ENCODE data around the gene TMOD1. TPM values are rescaled to one million over a fixed set of nuclear protein-coding genes. Genes with fewer than 3 reads are reported as not detected.

The TMOD1 gene
- total RNA-seq, 4 donors from 2014 or later, result 5.9 to 93.7 (median 22.2) TPM

- H3K27ac ChIP-seq, result no peak overlapping the region
- intact Hi-C loops (cut with DNase I; ENCODE audit: low total_unique reads), result no loop called here
These were observed 23.0 kb upstream of the TMOD1 start for GRCh38 chr9:97478301-97478981.

DNA sequence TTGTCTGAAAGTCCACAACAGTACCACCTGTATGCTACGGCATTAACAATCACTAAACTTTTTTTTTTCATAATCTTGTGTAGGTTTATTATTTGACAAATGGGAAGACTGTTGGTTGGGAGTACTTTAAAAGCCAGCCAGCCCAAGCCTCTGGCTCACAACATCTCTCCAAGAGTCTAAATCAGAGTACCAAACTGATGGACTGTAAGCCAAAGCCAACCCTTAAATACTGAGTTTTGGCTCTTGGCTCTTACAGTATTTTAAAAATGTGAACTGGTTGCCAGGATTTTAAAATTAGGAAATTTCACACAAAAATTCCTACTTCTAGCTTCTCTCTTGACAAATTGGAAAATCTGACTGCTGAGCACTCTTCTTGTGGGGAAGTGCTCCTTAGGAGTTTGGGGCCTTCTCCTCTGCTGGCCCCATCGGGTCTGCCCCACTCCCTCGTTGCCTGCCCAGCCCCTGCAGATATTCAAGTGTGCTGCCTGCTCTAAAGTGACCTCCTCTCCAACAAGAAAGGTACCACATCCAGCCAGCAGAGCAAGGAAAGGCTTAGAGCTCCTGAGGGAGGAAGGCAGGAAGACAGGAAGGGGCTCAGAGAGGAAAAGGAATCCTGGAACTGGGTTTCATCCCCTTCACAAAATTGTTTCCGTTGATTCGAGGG lies 21.8 kb upstream of the TMOD1 start:
- no peak for DNase-seq
- intact Hi-C loops (cut with DNase I; ENCODE audit: low total_unique reads), result no loop called here
- no peak overlapping the region for H3K27ac ChIP-seq
- H3K27me3 ChIP-seq, result no peaks in the 10 kb centered on the region
- no peaks in the 10 kb centered on the region for H3K36me3 ChIP-seq
- no peaks in the 10 kb centered on the region for H3K4me1 ChIP-seq
- no peaks in the 10 kb centered on the region for H3K9me3 ChIP-seq
- TF ChIP-seq POLR2A (IDR thresholded peaks at IDR 0.05) (no peak), CTCF (IDR thresholded peaks at IDR 0.05) (no peak)
- no peak overlapping the region for H3K4me3 ChIP-seq

More at GRCh38 chr9:97478301-97478981, 23.0 kb upstream of the TMOD1 start:
- Histone ChIP-seq H3K36me3 (no peaks in the 10 kb centered on the region), H3K4me1 (no peaks in the 10 kb centered on the region), H3K4me3 (no peak overlapping the region), H3K27me3 (no peaks in the 10 kb centered on the region), H3K9me3 (no peaks in the 10 kb centered on the region)
- DNase-seq, result no peak
- no peak for TF ChIP-seq CTCF (IDR thresholded peaks at IDR 0.05)
- TF ChIP-seq POLR2A (IDR thresholded peaks at IDR 0.05), result no peak

DNA sequence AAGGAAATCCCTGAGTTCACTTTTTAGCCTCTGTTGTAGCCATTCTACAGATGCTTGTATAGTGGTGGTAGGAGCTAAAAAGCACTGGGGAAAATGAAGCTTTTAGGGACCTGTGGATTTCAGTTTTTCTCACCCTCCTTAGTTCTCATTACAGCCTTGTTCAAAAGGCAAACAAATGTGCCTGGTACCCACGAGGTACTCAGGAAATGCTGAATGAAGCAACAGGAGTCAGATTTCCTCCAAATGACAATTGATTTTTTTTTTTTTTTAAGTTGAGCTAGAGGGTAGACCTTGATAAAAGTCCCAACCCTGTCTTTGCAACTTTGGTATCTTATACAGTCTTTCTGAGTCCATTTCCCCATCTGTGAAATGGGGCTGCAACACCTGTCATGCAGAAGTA lies 21.3 kb upstream of the TMOD1 start:
- Histone ChIP-seq H3K36me3 (no peaks in the 10 kb centered on the region), H3K27ac (no peak overlapping the region), H3K27me3 (no peaks in the 10 kb centered on the region), H3K4me3 (no peak overlapping the region), H3K9me3 (no peaks in the 10 kb centered on the region), H3K4me1 (no peaks in the 10 kb centered on the region)
- no peak for TF ChIP-seq POLR2A (IDR thresholded peaks at IDR 0.05)
- TF ChIP-seq CTCF (IDR thresholded peaks at IDR 0.05), result no peak
- no peak for DNase-seq
- intact Hi-C loops (cut with DNase I; ENCODE audit: low total_unique reads), result no loop called here

GRCh38 chr9:97480749-97481148 lies 20.7 kb upstream of the TMOD1 start:
- no peak for DNase-seq
- H3K4me1 ChIP-seq, result no peaks in the 10 kb centered on the region

More at GRCh38 chr9:97480749-97481148, 20.7 kb upstream of the TMOD1 start:
- no peak overlapping the region for H3K27ac ChIP-seq
- H3K9me3 ChIP-seq, result no peaks in the 10 kb centered on the region
- no peaks in the 10 kb centered on the region for H3K27me3 ChIP-seq
- H3K4me3 ChIP-seq, result no peak overlapping the region
- no peaks in the 10 kb centered on the region for H3K36me3 ChIP-seq
- intact Hi-C loops (cut with DNase I; ENCODE audit: low total_unique reads), result no loop called here
- TF ChIP-seq POLR2A (IDR thresholded peaks at IDR 0.05), result no peak
- no peak for TF ChIP-seq CTCF (IDR thresholded peaks at IDR 0.05)

All from uterus (tissue), 4 donors.